RWPE2 (cell line): ENCODE measurements around the gene HSPA1L.

Experiments
- ATAC-seq: fragments of 200-7000 bp; cut with Tn5 transposase; 3 replicates; pipeline ENCODE4 v1.9.1; 2021; ENCODE audit warnings: low read depth
- DNase-seq: peaks from one replicate; pipeline ENCODE4 v3.0.0-alpha.2; 2020; ENCODE audit warnings: low spot score
- H3K27ac ChIP-seq: fragments of 450-650 bp; 2 replicates; pipeline ENCODE4 v1.5.1; 2017; ENCODE audit warnings: mild to moderate bottlenecking; ENCODE audit not compliant: poor library complexity, severe bottlenecking
- H3K27me3 ChIP-seq: fragments of 250-450 bp; sonication (Bioruptor Pico); 2 replicates; pipeline ENCODE4 v1.5.1; 2021; ENCODE audit warnings: mild to moderate bottlenecking, moderate library complexity; ENCODE audit not compliant: insufficient read depth, poor library complexity, severe bottlenecking
- H3K36me3 ChIP-seq: fragments of 250-450 bp; sonication (Bioruptor Pico); 2 replicates; pipeline ENCODE4 v1.5.1; 2020; ENCODE audit warnings: low read depth, mild to moderate bottlenecking, moderate library complexity
- H3K4me1 ChIP-seq: fragments of 250-450 bp; sonication (Bioruptor Pico); 2 replicates; pipeline ENCODE4 v1.5.1; 2021; ENCODE audit warnings: mild to moderate bottlenecking, moderate library complexity; ENCODE audit not compliant: insufficient read depth, poor library complexity, severe bottlenecking
- H3K4me3 ChIP-seq: fragments of 250-450 bp; sonication (Bioruptor Pico); 2 replicates; pipeline ENCODE4 v1.5.1; 2021; ENCODE audit warnings: mild to moderate bottlenecking, moderate library complexity; ENCODE audit not compliant: severe bottlenecking
- H3K9me3 ChIP-seq: fragments of 250-450 bp; sonication (Bioruptor Pico); 2 replicates; pipeline ENCODE4 v1.5.1; 2021; ENCODE audit warnings: mild to moderate bottlenecking, moderate library complexity; ENCODE audit not compliant: severe bottlenecking
- TF ChIP-seq, protein P1 (sequence below): fragments of 450-650 bp; IDR thresholded peaks from one replicate; pipeline ENCODE4 v1.5.1; 2017; ENCODE audit warnings: mild to moderate bottlenecking, moderate library complexity; ENCODE audit not compliant: poor library complexity, severe bottlenecking

HSPA1L gene

DNA sequence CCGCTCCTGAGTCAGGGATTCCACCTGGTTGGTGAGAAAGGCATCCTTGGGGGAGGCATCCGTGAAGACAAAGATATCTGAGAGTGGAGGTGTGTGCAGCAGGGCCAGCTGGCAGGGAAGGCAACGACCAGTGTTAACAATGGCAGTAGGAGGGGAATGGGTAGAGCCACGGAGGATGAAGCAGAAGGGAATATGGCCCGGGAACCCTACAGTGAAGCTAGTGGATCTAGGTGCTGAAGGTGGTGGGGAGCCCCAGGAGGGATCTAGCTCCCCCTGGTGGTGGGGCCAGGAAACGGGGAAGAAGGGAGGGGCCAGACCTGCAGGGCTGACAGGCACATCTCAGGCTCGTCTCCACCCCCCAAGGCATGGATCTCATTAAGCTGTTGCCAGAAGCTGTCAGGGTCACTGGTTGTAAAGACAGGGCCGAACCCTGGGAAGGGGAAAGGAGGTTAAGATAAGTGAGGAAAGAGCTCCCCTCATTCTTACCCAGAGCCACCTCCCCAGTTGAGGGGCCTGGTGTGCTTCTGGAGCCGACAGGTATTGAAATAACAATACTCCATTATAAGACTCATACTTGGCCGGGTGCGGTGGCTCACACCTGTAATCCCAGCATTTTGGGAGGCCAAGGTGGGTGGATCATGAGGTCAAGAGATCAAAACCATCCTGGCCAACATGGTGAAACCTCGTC, 45.3 kb downstream of the HSPA1L start:
- DNase-seq (no peak), ATAC-seq (peak; percentile 66)
- H3K4me1 ChIP-seq, result no peaks in the 10 kb centered on the region
- no peak overlapping the region for H3K4me3 ChIP-seq
- H3K36me3 ChIP-seq, result no peaks in the 10 kb centered on the region
- TF ChIP-seq, protein P1, sequence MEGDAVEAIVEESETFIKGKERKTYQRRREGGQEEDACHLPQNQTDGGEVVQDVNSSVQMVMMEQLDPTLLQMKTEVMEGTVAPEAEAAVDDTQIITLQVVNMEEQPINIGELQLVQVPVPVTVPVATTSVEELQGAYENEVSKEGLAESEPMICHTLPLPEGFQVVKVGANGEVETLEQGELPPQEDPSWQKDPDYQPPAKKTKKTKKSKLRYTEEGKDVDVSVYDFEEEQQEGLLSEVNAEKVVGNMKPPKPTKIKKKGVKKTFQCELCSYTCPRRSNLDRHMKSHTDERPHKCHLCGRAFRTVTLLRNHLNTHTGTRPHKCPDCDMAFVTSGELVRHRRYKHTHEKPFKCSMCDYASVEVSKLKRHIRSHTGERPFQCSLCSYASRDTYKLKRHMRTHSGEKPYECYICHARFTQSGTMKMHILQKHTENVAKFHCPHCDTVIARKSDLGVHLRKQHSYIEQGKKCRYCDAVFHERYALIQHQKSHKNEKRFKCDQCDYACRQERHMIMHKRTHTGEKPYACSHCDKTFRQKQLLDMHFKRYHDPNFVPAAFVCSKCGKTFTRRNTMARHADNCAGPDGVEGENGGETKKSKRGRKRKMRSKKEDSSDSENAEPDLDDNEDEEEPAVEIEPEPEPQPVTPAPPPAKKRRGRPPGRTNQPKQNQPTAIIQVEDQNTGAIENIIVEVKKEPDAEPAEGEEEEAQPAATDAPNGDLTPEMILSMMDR, result peak; percentile 75
- H3K9me3 ChIP-seq, result no peaks in the 10 kb centered on the region
- H3K27ac ChIP-seq, result no peak overlapping the region
- H3K27me3 ChIP-seq, result no peaks in the 10 kb centered on the region

DNA sequence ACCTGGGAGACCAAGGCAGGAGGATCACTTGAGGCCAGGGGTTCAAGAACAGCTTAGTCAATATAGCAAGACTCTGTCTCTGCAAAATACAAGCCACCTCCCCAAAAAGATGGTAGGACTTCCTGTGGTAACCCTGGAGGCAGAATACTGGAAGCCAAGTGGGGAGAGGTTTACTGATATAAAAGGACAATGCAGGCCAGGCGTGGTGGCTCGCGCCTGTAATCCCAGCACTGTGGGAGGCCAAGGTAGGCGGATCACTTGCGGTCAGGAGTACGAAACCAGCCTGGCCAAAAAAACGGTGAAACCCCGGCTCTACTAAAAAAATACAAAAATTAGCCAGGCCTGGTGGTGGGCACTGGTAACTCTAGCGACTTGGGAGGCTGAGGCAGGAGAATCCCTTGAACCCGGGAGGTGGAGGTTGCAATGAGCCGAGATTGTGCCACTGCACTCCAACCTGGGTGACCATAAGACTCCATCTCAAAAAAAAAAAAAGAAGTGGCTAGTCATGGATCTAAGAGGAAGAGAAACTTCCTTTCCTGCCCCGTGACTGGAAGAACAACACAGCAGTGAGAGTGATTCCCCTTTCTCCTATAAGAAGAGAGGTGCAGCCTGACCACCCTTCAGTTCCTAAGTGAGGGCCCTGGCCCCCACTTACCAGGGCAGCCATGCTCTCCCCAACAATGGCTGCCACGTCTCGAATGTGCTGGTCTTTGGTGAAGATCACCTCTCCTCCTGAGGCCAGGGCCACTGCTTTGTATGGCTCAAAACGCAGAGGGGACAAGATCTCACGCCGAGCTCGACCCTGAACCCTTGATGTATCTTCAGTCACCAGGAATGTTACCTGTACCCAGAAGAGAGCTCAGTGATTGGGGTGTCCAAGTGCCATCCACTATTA, 46.5 kb downstream of the HSPA1L start:
- Histone ChIP-seq H3K27me3 (no peaks in the 10 kb centered on the region), H3K4me3 (no peak overlapping the region), H3K36me3 (no peaks in the 10 kb centered on the region), H3K9me3 (no peaks in the 10 kb centered on the region), H3K4me1 (no peaks in the 10 kb centered on the region), H3K27ac (no peak overlapping the region)
- DNase-seq (no peak), ATAC-seq (no peak)
- TF ChIP-seq, protein P1, result no peak

GRCh38 chr6:31767096-31767645, 47.9 kb downstream of the HSPA1L start:
- no peaks in the 10 kb centered on the region for H3K9me3 ChIP-seq
- no peaks in the 10 kb centered on the region for H3K27me3 ChIP-seq
- TF ChIP-seq, protein P1, result no peak
- H3K4me3 ChIP-seq, result no peak overlapping the region
- no peak for DNase-seq
- H3K36me3 ChIP-seq, result 0 out of 2 replicates have a peak, but pooled peaks cover 2% of the 10 kb centered on the region
- peaks cover 3% of the 10 kb centered on the region for H3K4me1 ChIP-seq
- no peak overlapping the region for H3K27ac ChIP-seq
- no peak for ATAC-seq

DNA sequence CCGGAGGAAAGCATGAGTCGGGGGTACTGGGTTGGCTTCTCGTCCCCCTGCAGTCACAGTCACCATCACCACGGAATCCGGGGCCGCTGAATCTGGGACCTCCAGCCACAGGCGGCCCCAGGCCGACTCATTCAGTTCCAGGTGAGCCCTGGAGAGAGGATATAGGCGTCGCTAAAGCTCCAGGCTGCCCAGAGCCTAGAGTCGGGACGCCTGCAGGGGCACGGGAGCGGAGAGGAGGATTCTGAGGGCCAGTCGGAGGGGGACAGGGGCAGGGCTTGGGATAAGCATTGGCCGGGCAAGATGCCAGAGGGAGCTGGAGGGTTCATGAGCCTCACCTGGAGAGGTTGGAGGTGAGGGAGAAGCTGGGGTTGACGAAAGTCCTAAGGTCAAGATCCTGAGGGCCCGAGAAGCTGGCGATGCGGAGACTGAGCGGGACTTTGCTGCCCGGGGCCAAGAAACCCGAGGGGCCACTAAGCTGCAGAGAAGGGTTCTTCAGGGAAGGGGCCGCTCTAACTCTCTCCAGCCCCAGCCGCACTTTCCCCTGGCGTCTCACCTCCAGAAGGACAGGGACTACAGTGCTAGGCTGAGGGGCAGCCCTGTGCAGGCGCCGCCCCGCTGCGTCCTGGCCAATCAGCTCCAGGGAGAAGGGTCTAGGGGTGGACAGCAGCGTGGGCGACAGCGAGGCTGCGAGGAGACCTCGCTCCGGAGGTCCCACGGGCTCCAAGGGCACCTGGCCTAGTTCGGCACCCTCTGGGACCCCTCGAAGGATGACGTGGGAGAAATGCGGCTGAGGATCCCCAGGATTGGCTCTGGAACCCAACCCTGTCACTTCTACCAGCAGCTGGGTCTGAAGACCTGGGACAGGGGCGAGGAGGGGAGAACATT, 48.9 kb downstream of the HSPA1L start:
- TF ChIP-seq, protein P1, result no peak
- peaks cover 3% of the 10 kb centered on the region for H3K4me1 ChIP-seq
- H3K9me3 ChIP-seq, result no peaks in the 10 kb centered on the region
- H3K4me3 ChIP-seq, result no peak overlapping the region
- ATAC-seq (no peak), DNase-seq (no peak)
- H3K27me3 ChIP-seq, result no peaks in the 10 kb centered on the region
- H3K27ac ChIP-seq, result no peak overlapping the region
- H3K36me3 ChIP-seq, result peaks cover 12% of the 10 kb centered on the region
